ENCODE measurements around the gene RPE65.

GRCh38 chr1:68485431-68486022, 35.8 kb upstream of the RPE65 start:
- TF ChIP-seq EZH2 (IDR thresholded peaks at IDR 0.05; ENCODE audit: insufficient read depth, poor library complexity, severe bottlenecking) (no peak), EZH2phosphoT487 (IDR thresholded peaks at IDR 0.05; ENCODE audit: insufficient read depth, low read depth) (no peak)
